Hindlimb muscle (tissue), 1 donor: ENCODE data around the gene MRPL16. TPM values are rescaled to one million over a fixed set of nuclear protein-coding genes. Genes with fewer than 3 reads are reported as not detected.
"Not testable (repeated sequence)": the region's sequence is repeated elsewhere in the genome, so short reads cannot be mapped to it uniquely, and the experiment has no call there.

Source experiments
- DNase-seq: peaks from one replicate; pipeline ENCODE4 v3.0.0-alpha.2; 2013
- polyA plus RNA-seq: library from polyadenylated mRNA; unstranded; fragments of 120-200 nt; gene quantifications from one replicate; pipeline ENCODE4 v1.2.1, GENCODE V29; 2013; ENCODE audit not compliant: insufficient read length

The MRPL16 gene
- polyA plus RNA-seq, 1 donor, result 36.0 TPM

DNA sequence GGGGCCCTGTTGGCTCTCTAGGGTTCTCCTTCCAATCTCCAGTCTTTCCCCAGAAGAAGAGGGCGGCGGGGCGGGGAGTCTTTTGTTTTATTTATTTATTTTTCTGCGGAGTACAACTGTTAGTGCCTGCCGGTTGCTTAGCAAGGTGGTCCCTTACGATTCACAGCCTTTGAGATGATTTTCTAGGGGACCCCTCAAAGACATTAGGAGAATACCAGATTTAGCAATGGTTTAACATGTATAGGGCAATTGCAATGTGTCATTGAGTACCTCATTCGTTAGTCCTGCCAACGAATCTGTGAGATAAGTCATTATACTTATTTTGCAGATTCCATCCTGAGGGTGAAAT is 307 bp upstream of the MRPL16 start:
- no peak for DNase-seq

DNA sequence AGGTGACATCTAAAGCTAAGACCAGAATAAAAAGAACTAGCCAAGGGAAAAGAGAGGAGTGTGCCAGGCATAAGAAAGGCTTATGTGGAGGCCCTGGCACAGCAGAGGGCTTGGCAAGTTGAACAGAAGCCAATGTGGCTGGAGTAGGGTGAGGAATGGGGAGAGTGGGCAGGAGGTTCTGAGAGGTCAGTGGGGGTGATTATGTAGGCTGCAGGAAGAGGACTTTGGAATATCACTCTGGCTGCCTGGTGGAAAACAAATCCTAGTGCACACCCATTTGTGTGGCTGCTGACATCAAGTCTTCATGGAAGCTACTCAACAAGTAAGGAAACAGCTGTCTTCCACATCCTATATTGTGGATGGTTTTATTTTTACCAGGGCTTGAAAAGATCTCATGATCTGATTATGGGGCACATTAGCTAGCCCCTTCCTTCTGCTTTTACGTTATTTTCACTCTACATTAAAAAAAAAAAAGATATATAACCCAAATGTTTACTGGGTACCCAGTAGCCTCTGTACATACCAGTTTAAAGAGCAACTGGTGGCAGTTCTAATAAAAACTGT is 3.4 kb downstream of the MRPL16 start:
- no peak for DNase-seq

DNA sequence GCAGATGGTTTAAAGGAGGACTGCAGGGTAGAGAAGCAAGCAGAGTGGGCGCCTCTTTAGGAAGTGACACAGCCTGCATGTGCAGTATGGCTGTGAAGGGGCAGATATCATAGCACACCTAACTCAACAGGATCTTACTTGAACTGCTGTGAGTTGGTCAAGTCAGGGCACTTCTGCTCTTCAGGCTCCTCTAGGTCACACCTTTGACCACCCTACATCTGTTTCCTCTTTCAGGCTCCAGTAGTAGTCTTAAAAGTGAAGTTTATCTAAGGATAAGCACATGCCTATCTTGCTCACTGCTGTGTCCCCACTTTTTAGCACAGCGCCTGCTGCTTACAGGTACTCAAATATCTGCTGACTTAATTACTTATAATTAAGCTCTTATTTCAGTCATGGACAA is 6.5 kb downstream of the MRPL16 start:
- DNase-seq, result no peak

DNA sequence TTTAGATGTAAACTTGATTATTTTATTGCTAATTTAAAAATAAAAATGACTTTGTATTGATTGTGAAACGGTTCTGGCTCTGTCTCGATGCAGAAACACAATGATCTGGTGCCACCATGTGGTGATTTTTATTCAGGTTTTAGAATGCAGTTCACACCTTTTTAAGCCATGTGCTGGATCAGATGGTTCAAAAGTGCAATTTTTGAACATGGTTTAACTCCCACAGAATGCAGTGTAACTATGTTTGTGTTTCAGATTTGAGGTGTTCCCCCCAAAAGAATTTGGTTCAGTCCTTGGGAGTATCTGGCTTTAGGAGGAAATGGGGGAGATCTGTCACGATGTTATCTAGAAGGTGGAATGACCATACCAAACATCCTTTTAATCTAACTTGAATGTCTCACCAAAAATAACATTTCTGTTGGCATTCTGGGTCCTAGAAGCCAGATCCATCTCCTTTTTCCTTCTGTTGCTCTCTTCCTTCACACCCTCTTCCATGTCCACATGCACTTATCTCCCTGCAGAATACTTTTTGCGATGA is 7.9 kb downstream of the MRPL16 start:
- DNase-seq, result peak; percentile 51

DNA sequence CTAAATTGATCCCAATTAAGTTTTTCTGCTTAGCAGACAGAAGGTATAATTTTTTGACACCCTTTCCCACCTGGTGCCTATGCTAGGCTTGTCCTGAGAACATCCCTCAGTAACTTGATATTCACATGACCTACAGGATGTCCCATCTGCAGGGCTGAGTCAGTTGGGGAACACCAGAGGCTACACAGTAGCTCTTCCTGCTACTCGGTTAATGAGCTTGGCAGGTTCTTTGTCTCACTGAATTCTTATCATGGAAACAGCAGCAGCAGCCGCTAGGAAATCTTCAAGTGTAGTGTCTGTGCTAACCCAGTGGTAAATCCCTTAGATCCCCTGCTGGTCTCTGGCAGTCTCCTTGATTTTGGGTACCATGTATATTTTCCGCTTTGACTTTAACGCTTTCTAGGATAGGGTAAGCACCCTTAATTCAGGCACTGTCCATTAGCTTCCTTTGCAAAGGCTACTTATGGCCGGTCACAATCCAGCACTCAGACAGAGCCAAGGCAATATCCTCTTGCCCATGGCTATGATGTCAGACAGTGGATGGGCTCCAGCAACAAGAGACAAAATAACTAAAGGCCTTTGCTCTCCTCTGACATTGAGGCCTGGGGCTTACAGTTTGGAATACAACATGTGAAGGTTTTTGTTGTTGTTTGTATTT is 8.5 kb downstream of the MRPL16 start:
- peak; percentile 50 for DNase-seq

DNA sequence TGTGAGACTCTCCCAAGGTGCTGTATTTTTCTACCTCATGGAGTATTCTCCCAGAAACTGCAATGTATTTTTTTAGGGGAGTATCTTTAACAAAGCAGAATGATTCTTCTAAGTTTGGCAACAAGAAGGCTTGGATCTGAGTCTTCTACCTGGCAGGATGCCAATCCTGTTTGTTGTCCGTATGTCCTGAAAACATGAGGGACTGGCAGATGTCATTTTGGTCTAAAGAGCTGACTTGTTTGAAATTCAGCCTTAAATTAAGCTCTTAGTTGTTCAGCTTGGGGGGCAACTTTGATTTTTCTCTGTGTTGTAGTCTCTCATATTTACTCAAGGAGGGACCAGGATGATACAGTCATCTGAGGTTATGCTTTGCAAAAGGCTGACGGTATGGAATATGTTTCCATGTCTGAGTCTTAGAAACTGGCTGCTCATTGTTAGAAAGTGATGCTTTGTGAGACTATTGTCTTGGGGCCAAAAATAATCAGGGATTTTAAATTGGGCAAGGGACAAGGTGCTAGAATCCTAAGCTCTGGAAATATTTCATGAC is 9.3 kb downstream of the MRPL16 start:
- no peak for DNase-seq

DNA sequence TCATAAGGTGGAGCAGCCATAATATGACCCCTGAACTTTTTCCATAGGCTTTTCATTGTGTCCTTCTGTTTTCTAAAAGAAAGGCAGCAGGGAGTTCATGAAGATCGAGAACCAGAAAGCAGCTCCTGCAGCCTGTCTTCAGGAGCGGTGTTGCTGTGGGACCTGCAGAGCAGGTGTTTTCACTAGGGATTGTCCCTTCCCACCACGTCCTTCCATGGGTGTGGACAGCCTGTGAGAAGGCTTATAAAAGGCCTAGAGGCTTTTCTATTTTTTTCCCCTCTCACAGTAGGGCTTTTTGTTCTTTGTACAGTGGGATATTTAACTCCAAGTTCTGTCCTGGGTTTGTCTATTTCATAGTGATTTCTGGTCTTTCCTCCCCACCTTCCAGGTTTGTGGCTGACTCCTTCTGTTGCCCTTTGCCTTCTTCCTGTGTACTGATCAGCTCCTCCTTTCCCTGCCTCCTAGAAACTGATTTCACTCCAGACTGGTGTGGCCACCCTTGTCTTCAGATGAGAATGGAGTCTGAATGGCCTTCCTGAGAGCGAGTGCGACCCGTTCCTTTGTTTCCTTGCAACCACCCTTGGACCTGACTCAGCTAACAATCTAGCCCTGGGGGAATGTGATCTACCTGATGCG is 10.1 kb downstream of the MRPL16 start:
- DNase-seq, result no peak

DNA sequence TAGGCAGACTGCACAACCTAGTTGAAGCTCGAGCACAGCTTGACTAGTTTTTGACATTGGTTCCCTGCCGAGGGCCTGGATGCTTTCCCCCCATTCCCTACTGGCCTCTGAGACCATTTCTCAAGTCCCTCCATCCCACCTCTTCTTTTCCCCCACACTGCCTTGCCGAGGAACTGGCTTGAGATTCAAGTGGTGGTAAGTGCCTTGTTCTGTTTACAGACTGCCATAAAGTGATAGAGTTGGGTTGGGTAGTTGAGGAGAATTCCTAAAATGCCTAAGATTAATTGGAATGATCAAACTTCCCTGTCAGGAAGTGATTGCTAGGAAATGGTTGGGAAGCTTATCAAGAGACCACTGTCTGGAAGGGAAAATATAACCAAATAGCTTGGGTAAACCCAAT is 16.2 kb downstream of the MRPL16 start:
- no peak for DNase-seq

DNA sequence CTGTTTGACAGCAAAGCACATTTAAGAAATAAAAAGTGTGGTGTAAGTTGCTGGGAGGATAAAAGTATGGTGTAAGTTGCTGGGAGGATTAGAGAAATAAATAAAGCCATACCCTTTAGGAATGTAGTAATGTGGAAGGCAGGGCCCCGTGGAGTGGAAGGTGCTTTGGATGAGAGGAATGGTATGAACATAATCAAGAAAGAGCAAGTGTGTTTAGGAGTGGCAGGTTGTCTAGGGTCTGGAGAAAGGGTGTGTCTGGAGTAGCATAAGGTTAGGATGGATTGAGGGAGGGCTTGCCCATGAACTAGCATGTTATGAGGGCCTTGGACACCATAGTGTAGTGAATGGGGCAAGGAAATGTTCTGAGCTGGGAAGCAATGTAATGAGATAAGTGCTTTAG is 18.1 kb downstream of the MRPL16 start:
- DNase-seq, result no peak

DNA sequence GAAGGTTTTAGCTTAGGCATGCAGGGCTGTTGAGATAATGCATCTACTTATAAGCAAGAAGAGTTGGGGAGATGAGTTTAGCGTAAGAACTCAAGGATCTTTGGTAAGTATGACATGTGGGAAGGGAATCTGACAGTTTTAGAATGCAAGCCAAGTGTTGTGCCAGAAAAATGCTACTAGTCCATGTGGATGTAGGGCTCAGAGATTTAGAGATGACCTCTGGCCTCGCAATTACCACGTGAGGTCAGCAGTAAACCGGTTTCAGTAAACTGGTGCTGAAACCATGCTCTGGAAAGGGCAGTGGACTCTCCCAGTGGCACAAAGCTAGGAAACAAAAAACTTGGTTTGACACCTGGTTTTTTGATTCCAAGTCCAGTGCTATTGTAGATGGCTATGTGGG is 18.9 kb downstream of the MRPL16 start:
- DNase-seq, result no peak

DNA sequence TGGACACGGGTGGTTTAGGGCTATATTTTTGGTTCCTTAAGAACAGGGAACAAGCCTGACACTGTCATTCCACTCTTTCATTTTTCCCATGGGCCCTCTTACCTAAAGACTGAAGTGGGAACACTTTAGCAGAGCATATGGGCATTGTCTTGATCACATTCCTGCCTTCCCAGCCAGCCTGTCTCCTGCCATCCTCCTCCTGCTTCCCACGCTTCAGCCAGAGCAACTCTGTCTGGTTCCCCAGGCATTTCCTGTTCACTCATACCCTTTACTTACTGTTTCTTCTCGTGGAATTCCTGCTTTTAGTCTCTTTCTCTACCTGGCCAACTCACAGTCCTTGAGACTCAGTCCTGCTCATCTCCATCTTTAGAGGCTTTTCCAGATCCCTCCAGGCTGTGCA is 22.8 kb downstream of the MRPL16 start:
- no peak for DNase-seq

DNA sequence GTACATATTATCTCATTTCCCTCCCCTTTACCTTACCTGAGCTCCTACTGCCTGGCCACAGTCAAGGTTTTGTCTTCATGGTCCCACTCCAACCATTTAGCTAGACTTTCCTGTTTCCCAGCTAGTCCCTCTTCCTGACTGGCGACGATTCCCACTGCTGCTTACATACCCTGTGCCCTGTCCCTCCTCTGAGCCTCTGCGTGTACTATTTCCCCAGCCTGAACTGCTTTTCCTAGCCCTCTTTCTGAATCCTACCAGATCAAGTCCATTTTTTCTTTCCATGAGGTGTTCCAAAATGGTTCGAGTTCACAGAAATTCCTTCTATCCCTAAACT is 23.4 kb downstream of the MRPL16 start:
- no peak for DNase-seq

DNA sequence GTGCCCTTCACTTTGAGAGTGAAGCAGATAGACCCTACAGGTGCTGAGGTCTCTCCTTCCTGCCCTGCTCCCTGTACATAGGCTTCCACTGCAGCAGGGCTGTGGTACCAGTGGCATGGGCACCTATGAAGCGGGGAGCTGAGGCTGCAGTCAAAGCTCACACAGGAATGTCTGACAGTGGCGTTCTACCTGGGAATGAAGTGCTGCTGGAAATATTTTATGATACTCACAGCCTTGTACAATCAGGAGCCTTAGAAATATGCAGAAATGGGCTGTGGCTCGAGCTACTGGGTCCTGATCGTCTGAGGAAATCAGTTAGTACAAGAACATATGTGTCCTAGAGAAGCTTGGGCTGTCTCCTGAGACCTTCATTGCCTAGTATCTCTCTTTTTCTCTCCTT is 24.8 kb downstream of the MRPL16 start:
- no peak for DNase-seq

DNA sequence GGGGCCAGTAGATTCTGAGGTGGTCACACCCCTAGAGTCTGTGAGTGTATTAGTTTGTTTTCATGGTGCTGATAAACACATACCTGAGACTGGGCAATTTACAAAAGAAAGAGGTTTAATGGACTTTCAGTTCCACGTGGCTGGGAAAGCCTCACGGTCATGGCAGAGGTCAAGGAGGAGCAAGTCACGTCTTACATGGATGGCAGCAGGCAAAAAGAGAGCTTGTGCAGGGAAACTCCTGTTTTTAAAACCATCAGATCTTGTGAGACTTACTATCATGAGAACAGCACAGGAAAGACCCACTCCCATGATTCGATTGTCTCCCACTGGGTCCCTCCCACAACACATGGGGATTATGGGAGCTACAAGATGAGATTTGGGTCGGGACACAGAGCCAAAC is 26.1 kb downstream of the MRPL16 start:
- not testable (repeated sequence) for DNase-seq

DNA sequence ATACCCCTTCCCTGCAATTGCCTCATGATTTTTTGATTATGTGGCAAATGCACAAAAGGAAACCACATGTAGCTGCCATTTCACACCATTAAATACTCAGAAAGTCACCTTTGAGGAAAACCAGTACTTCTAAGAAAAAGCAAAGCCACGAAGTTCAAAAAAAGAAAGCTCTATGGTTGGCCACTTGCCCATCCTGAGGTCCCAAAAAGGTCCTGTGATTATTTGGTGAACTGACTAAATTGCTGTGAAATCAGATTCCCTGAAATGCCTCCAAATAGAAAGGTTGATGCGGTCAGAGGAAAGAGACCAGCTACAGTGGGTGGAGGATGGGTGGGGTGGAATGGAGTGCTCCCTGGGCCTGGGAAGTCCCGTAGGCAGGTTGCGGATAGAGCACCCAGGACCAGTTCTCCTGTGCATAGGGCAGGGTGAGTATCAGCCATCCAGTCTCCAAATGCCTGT is 26.9 kb downstream of the MRPL16 start:
- no peak for DNase-seq

DNA sequence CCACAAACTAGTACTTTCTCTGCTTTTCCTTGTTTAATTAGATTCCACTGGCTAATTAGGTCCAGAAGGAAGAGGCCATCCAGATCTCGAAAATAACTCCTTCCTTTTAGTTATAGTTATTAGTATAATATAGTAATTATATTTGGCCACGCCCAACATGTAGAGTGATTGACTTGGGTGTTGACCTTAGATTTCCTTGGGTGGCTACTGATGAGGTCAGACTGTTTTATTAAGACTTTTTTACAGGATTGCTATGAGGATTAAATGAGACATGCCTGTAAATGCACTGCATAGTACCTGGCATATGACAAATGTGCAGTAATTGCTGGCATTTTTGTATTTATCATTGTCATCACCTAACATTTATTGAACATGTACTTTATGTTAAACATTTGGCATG is 28.5 kb downstream of the MRPL16 start:
- DNase-seq, result no peak

DNA sequence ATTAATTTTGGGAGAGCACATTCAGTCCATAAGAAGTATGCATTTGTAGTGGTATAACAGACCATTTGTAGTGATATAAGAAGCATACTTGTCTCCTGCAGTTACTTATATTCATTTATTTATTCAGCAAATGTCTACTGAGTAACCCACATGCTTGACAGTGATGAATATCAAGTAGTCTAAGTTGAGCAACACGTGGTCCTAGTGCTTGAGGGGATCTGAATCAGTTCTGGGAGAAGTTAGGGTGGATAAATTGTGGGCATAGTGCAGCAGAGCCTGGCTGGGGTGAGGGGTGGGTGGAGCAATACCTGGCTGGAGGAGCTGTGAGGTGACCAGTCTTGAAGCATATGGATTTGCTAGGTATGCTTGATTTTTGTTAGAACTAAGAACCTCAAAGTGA is 31.1 kb downstream of the MRPL16 start:
- no peak for DNase-seq

DNA sequence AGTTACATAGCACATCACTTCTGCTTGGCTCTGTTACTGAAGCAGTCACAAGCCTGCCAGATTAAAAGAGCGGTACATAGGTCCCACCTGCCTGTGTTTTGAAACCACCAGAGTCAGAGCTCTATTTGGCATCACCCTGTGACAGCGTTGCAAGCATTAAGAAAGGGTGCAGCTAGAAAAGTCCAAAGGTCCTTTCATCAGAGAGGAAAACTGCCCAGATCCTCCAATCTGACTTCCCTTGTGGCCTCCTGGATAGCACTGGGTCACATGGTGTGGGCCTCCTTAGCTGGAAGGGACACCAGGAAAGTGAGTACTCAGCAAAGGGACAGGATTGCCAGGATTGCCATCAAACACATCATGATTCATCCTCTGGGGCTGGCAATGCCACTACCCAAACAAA is 32.5 kb downstream of the MRPL16 start:
- DNase-seq, result no peak

DNA sequence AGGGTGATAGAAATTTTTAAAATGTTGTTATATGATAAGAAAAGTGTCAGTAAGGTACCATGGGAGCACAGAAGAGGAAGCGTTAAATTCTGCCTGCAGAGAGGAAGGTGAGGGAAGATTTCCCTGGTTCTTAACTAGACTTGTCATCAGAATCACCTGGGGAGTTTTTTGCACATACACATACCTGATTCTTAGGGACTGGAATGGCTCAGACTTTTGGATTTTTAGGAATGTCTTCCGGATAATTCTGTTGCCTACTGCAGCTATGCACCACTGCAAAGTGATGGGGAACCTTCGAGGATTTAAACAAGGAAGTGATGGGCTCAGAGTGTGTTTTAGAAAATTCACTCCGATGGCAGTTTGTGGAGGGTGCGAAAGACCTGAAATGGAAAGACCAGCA is 33.5 kb downstream of the MRPL16 start:
- DNase-seq, result no peak

DNA sequence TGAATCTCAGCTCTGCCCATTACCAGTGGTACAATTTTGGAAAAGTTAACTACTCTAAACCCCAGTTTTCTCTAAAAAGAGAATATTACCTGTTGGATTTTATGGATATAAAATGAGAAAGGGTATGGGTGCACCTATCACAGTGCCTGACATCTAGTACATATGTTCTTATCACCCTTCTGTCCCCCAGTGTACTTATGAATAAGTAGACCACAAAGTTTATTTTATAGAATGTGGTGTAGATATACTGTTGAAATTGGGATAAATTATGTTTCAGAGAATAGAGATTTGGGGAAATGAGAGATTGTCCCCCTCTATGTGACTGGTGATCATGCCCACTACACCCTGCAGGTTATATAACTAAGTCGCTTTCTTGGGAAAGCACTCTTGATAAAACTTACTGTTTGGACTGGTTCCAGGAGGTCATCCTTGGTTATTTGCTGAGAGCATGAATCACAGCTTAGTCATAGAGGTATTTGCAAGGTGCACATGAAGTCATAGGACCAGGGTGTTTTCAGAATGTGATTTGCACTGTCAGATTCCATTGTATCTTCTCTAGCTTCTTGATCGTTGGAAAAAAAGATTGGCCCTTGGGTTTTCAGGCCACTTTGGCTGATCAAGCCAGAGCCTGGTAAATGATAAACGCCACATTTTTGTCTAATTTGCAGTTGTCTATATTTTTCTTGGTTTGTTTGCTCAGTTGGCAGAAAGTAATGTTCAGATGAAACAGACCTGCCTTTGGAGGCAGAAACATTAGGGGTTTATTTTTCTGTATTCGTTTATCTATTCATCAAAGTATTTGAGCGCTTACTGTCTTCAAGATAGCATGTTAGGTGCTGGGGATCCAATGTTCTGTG is 34.1 kb downstream of the MRPL16 start:
- no peak for DNase-seq

DNA sequence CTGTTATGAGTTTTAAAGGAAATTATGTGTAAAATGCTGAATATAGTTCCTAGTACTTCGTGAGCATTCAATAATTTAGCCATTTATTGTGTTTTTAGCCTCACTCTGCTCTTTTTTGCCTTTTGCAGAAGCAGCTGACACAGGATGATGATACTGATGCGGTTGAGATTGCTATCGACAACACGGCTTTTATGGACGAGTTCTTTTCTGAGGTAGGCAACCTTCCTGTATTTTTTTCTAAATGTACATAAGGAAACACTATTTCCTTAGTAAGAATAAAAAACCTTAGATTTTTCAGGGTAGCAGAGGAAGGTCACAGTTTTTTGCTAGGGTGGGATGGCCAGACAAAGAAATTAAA is 37.5 kb downstream of the MRPL16 start:
- no peak for DNase-seq

DNA sequence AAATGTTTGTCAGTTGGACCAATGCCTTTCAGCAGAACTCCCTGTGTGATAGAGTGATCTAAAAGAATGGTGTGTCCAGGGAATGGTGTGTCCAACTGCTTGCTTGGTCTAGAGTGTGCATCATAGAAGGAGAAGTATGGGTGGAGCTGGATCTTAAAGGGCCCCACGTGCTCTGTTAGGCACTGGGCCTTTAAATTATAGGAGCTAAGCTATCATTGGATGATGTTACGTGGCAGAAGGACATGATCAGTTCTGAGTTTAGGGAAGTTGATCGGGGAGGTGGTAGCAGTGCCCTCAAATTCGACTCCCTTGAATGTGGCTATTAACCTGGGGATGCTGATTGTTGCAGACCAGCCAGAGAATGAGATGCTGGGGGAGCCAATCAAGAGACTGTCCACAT is 39.0 kb downstream of the MRPL16 start:
- no peak for DNase-seq

DNA sequence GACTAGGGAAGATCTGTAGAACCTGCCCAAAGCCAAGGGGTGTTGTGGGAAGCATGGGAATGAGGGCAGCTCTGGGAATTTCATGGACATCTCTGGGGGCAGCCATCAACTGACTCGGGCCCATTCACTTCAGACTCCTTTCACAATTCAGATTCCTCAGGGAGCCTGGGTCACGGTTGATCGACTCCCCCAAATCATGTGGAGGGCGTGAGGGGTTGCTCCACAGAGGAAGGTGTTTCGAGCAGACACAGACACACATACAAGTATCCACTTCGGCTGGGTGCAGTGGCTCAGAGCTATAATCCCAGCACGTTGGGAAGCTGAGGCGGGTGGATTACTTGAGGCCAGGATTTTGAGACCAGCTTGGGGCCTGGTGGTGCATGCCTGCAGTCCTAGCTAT is 39.7 kb downstream of the MRPL16 start:
- DNase-seq, result no peak
